Head of caudate nucleus (tissue), 42 donors: ENCODE results near the gene RAMP3.

Experiments used
- DNase-seq, 42 donors: peaks; one replicate each; pipeline versions ENCODE4 v3.0.0 to v3.0.0-alpha.2; 2020 to 2021; ENCODE audit warnings: mixed read lengths in 7 of 42
- intact Hi-C: fragments of 100-400 bp; cut with DNase I; formaldehyde crosslinking; loops from one replicate; pipeline ENCODE4 v1.15.0; 2022

Gene RAMP3

DNA sequence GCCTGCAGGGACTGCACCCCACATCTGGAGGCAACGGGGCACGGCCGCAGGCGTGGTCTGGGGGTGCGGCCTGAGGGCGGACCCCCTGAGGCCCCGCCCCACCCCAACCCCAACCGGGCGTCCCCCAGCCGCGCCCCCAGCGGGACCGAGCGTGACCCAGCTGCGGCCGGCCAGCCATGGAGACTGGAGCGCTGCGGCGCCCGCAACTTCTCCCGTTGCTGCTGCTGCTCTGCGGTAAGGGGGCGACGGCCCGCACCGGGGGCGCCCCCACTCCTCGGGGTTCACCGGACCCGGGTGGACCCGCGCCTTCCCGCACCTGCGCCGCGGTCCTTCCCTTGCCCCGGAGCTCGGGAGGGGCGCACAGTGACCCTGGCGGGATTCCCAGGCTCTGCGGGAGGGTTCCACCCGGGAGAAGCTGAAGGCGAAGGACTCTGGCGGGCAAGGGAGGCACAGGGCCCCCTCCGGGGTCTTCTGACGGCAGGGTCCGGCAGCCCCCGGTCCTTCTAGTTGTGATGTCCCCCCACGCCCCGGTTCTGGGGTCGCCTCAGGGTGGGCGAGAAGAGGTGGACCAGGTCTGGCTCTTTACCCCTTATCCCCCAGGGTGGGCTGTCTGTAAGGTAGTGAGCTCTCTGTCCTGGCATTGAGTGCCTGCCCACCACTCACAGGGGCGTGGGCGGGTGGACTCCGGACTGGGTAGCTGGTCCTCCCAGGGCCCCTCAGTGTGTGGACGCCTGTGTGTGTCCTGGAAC, at the start of gene RAMP3:
Gene RAMP3, plus strand, starts transcription at position 139 of the 749 bp plus-strand sequence. Its CDS starts 38 bp downstream, at position 177.
- no peak for DNase-seq
- intact Hi-C loops = no loop called here

GRCh38 chr7:45108863-45109262, 48.7 kb upstream of the RAMP3 start:
- DNase-seq = peak in 1 of 42 donors; percentile 11
- intact Hi-C loops = no loop called here

- intact Hi-C loops = loop anchor here (5.0 to 10.0 kb wide), 2 partner anchors 109 to 507 kb away; partner anchors contain the start of genes CCM2 and OGDH
- DNase-seq = peak; percentile 82 to 98 (median 95)
Observed at GRCh38 chr7:45111298-45112223, 46.0 kb upstream of the RAMP3 start, which contains the start of gene TBRG4. TSS of gene TBRG4 (minus strand) at chr7:45111697. CDS start at chr7:45109237, 2,460 bp downstream.

GRCh38 chr7:45112648-45113047, 44.9 kb upstream of the RAMP3 start:
- peak in 1 of 42 donors; percentile 6 for DNase-seq
- intact Hi-C loops = loop anchor here (5.0 to 10.0 kb wide), 2 partner anchors 110 to 508 kb away; partner anchors contain the start of genes CCM2 and OGDH

- peak in 1 of 42 donors; percentile 2 for DNase-seq
- intact Hi-C loops = loop anchor here (5.0 to 10.0 kb wide), 2 partner anchors 112 to 509 kb away; partner anchors contain the start of genes CCM2 and OGDH
Observed at GRCh38 chr7:45114257-45114656, 43.3 kb upstream of the RAMP3 start.

DNA sequence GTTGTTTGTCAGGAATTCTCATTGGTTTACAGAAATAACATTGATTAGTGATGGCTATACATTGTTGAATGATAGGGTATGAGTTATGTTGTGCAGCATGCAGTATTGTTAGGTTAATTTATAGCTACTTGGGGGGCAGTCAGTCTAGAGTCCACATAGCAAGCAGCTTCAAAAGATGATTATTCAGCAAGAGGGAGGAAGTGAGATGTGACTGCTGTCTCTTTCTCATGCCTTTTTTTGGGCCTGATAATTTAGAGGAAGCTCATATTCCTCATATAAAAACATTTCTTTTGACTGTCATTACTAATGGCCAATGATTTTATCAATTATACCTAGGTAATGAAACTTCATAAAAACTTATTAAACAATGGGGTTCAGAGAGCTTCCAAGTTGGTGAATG, 42.7 kb upstream of the RAMP3 start:
- intact Hi-C loops = loop anchor here (5.0 to 10.0 kb wide), 2 partner anchors 113 to 510 kb away; partner anchors contain the start of genes CCM2 and OGDH
- no peak for DNase-seq

- no peak for DNase-seq
- intact Hi-C loops = loop anchor here (10.0 kb wide), 1 partner anchor 511 kb away; the partner anchor contains the start of gene OGDH
Observed at GRCh38 chr7:45116048-45116447, 41.5 kb upstream of the RAMP3 start.

DNA sequence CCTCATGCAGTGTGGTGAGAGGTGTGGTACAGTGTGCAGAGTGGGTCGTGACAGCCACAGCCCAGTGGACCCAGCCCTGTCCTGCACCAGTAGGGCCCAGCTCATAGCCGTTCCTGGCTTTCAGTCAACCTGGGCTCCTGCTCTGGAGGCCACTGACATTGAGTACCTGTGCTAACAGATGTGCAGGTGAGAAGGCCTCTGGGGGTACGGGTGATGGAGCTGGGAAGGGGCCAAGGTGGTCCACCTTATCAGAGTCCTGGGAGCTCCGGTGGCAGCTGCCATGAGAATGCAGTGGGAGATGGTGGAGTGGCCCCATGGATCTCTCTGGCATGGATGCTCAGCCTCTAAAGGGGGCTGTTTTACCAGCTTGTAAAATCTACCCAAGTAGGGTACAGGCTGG, 40.0 kb upstream of the RAMP3 start:
- intact Hi-C loops = loop anchor here (10.0 kb wide), 1 partner anchor 513 kb away; the partner anchor contains the start of gene OGDH
- peak in 1 of 42 donors; percentile 11 for DNase-seq

GRCh38 chr7:45118292-45118691, 39.3 kb upstream of the RAMP3 start:
- intact Hi-C loops = loop anchor here (10.0 kb wide), 1 partner anchor 513 kb away; the partner anchor contains the start of gene OGDH
- DNase-seq = peak in 1 of 42 donors; percentile 14

GRCh38 chr7:45118889-45119331, 38.7 kb upstream of the RAMP3 start:
- peak in 1 of 42 donors; percentile 14 for DNase-seq
- intact Hi-C loops = loop anchor here (10.0 kb wide), 1 partner anchor 514 kb away; the partner anchor contains the start of gene OGDH

DNA sequence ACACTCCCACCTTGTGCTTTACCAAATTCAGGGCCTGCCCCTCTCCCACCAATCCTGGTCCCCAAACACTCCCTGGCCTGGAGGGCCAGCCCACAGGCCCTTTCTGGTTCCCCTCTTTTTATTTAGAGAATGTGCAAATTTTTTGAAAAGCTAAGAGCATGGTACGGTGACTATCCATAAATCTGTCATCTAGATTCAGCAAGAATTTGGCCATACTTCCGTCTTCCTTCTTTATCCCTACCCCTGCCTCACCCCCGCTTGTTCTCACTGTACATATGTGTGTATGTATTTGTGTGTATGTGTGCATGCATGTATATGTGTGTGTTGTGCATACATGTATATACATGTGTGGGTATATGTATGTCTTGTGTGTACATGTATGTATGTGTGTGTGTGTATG, 38.0 kb upstream of the RAMP3 start:
- DNase-seq = no peak
- intact Hi-C loops = loop anchor here (10.0 kb wide), 1 partner anchor 515 kb away; the partner anchor contains the start of gene OGDH

DNA sequence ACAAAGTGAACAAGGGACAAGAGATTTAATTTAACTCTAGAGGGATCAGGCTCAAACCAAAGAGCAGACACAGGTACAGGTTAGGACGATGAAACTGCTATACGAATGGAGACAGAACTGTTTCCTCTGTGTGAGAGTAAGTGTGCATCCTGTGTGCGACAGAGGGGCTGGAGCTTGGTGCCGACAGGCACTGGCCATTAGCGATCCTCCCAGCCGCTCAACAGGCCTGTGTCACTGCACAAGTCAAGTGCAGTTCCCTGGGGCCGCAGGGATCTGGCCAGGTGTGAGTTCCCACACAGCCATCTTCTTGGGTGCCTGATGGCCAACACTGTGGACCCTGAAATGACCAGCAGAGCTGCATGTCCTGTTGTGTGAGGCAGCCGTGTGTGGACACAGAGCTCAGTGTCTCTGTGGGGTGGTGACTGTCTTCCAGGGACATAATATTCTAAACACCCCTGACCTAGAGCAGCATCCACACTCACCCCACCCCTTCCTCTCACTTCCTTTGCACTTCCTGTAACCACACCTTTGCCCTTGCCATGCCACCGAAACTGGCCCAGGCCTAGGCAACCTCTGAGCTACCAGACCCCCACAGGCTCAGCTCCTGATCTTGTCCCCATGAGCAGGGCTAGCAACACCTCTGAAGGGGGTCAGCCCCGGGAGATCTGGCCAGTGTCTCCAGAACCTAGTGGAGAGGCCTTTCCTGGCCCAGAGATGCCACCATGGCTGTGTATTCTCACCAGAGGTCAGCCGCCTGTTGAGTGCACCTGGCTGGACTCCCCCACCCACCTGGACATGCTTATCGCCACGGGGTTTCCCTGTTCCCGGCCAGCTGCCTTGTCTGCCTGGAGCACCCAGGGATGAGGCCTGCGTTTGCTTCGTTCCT, 34.4 kb upstream of the RAMP3 start:
- intact Hi-C loops = no loop called here
- DNase-seq = peak in 1 of 42 donors; percentile 9

DNA sequence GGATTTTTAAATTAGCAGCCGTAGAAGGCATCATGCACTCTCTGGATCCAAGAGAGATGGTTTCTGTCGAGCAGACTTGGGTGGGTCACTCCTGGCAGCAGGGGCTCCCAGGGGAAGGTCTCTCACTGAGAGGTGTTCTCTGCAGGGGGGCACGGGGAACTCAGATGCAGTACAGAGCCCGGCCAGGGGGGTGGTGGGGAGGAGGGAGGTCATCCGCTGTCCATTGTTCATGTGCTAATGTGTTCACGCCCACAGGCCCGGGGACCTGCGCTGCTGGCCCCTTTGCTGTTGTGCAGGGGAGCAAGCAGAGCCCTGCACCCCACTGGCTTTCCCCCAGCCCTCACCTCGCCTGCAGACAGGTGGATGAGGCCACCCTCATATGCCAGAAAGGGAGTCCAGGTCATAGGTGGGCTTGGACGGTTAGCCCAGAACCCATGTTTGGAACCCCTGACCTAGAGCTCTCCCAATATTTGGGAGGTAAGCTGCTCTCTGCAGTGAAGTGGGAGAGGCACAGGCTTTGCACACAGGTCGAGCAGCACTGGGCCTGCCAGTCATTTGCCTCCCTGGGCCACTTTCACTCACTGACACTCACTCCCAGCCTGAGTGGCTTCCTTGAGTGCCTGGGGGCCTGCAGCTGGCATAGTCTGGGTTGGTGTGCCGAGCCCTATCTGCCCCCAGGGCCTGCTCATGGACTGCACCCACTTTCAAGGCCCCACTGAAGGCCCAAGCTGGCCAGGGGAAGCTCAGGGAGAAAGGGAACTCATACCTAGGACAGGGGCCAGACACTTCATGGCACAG, 33.5 kb upstream of the RAMP3 start:
- DNase-seq = no peak
- intact Hi-C loops = no loop called here

GRCh38 chr7:45125193-45125904, 32.2 kb upstream of the RAMP3 start:
- DNase-seq = no peak
- intact Hi-C loops = no loop called here

- DNase-seq = no peak
- intact Hi-C loops = no loop called here
Observed at GRCh38 chr7:45126201-45126600, 31.4 kb upstream of the RAMP3 start.

DNA sequence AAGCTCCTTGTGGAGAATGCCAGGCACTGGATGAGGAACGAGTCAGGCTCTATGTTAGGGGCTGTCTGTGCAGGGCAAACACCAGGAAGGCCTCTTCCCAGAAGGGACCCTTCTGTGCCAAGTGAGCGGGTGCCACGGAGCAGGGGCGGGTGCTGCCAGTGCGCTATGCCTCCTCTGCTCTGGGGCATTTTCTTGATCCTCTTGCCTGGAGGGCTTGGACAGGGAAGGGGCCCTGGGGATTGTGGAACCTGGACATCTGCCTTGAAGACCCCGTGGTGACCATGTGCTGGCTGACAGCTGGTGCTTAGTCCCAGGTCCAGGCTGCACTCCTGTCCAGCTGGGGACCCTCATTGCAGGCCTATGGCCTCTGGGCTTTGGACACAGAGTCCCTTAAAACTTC, 30.7 kb upstream of the RAMP3 start:
- no peak for DNase-seq
- intact Hi-C loops = no loop called here
